ENCODE results near the gene CCDC15.
"Not testable (repeated sequence)": the region's sequence is repeated elsewhere in the genome, so short reads cannot be mapped to it uniquely, and the experiment has no call there.

The CCDC15 gene

GRCh38 chr11:125084761-125085231 is 130.8 kb downstream of the CCDC15 start:
- DNase-seq, result no peak

- no peak for DNase-seq
These were observed 131.5 kb downstream of the CCDC15 start for GRCh38 chr11:125085301-125086081.

- DNase-seq, result no peak
These were observed 132.8 kb downstream of the CCDC15 start for GRCh38 chr11:125086633-125087296.

GRCh38 chr11:125088123-125088522 is 134.1 kb downstream of the CCDC15 start:
- DNase-seq, result no peak

- no peak for DNase-seq
These were observed 134.8 kb downstream of the CCDC15 start for GRCh38 chr11:125088576-125089455.

- not testable (repeated sequence) for DNase-seq
These were observed 135.5 kb downstream of the CCDC15 start for GRCh38 chr11:125089481-125089880.

GRCh38 chr11:125090151-125090550 is 136.1 kb downstream of the CCDC15 start:
- DNase-seq, result not testable (repeated sequence)

- no peak for DNase-seq
These were observed 136.8 kb downstream of the CCDC15 start for GRCh38 chr11:125090816-125091215.
